Karpas-422 (cell line): ENCODE measurements around the gene FGF16. TPM values are rescaled to one million over a fixed set of nuclear protein-coding genes. Genes with fewer than 3 reads are reported as not detected.

Source experiments
- DNase-seq: peaks from one replicate; pipeline ENCODE4 v3.0.0-alpha.2; 2015
- H2AFZ ChIP-seq: fragments of 200-600 bp; sonication (generic); 2 replicates; pipeline ENCODE4 v1.6.1; 2014; ENCODE audit warnings: antibody characterized with exemption, low read length, mixed read lengths
- H3K27ac ChIP-seq: fragments of 200-600 bp; sonication (generic); 2 replicates; pipeline ENCODE4 v1.5.1; 2014; ENCODE audit warnings: mild to moderate bottlenecking, low read length, moderate library complexity
- H3K27me3 ChIP-seq: fragments of 200-600 bp; sonication (generic); 2 replicates; pipeline ENCODE4 v1.6.1; 2014; ENCODE audit warnings: low read length, mixed read lengths
- H3K36me3 ChIP-seq: fragments of 200-600 bp; sonication (generic); 2 replicates; pipeline ENCODE4 v1.6.1; 2014; ENCODE audit warnings: low read length, mixed read lengths; ENCODE audit not compliant: insufficient read depth
- H3K4me1 ChIP-seq: fragments of 200-600 bp; sonication (generic); 2 replicates; pipeline ENCODE4 v1.6.1; 2014; ENCODE audit warnings: mild to moderate bottlenecking, low read length, mixed read lengths
- H3K4me2 ChIP-seq: fragments of 200-600 bp; sonication (generic); 2 replicates; pipeline ENCODE4 v1.6.1; 2014; ENCODE audit warnings: low read length, low read depth, mild to moderate bottlenecking; ENCODE audit not compliant: poor library complexity, severe bottlenecking
- H3K4me3 ChIP-seq: fragments of 200-600 bp; sonication (generic); 2 replicates; pipeline ENCODE4 v1.5.1; 2014; ENCODE audit warnings: mild to moderate bottlenecking, antibody characterized with exemption, low read length, mixed read lengths
- H3K79me2 ChIP-seq: fragments of 200-600 bp; sonication (generic); 2 replicates; pipeline ENCODE4 v1.6.1; 2014; ENCODE audit warnings: mild to moderate bottlenecking, low read length, mixed read lengths
- H3K9ac ChIP-seq: fragments of 200-600 bp; sonication (generic); 2 replicates; pipeline ENCODE4 v1.6.0; 2014; ENCODE audit warnings: low read length
- H3K9me2 ChIP-seq: fragments of 200-600 bp; sonication (generic), shearing (Covaris generic); replicated peaks from 2 replicates; pipeline ENCODE4 v1.6.0; 2014; ENCODE audit warnings: mild to moderate bottlenecking, low read length, moderate library complexity; ENCODE audit not compliant: insufficient read depth
- H3K9me3 ChIP-seq: fragments of 300-700, 200-600 bp; sonication (generic); 2 replicates; pipeline ENCODE4 v1.6.1; 2014; ENCODE audit warnings: low read length, mixed read lengths
- H4K20me1 ChIP-seq: fragments of 200-600 bp; sonication (generic); 2 replicates; pipeline ENCODE4 v1.6.1; 2014; ENCODE audit warnings: mild to moderate bottlenecking, antibody characterized with exemption, low read length, low read depth; ENCODE audit not compliant: insufficient read depth
- total RNA-seq: library from RNA; depleted of rRNA; stranded (reverse); fragments of >200 nt; shearing (Covaris generic); gene quantifications from 2 replicates; pipeline ENCODE4 v1.2.3, GENCODE V29; 2014; ENCODE audit warnings: low replicate concordance

The FGF16 gene
- total RNA-seq, 1 experiment from 2014 or later = not detected

DNA sequence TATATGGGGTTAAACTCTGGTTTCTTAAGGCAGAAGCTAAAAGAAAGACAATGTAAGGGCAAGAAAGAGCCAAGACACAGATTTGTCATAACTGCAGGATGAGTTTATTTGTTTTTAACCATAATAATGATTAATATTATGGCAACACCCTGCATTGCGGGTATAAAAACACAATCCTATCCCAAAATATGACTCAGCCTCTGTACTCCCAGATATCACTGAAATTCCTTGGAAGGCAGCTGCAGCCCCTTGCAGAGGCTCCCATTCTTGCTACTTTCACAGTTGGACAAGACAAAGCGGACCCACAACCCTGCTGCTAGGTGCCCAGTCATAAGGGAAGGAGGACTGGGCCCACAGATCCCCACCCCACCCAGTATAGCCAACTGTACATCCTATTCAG is 20.4 kb upstream of the FGF16 start:
- H2AFZ ChIP-seq = no peak overlapping the region
- DNase-seq = no peak
- H3K4me2 ChIP-seq = no peak overlapping the region
- no peak overlapping the region for H3K4me3 ChIP-seq
- H3K9me2 ChIP-seq = no peaks in the 10 kb centered on the region
- H3K27ac ChIP-seq = no peak overlapping the region
- peaks cover 8% of the 10 kb centered on the region for H3K4me1 ChIP-seq
- no peaks in the 10 kb centered on the region for H3K9me3 ChIP-seq
- no peaks in the 10 kb centered on the region for H3K36me3 ChIP-seq
- H4K20me1 ChIP-seq = no peaks in the 10 kb centered on the region
- H3K27me3 ChIP-seq = no peaks in the 10 kb centered on the region
- no peak overlapping the region for H3K9ac ChIP-seq
- H3K79me2 ChIP-seq = no peaks in the 10 kb centered on the region

DNA sequence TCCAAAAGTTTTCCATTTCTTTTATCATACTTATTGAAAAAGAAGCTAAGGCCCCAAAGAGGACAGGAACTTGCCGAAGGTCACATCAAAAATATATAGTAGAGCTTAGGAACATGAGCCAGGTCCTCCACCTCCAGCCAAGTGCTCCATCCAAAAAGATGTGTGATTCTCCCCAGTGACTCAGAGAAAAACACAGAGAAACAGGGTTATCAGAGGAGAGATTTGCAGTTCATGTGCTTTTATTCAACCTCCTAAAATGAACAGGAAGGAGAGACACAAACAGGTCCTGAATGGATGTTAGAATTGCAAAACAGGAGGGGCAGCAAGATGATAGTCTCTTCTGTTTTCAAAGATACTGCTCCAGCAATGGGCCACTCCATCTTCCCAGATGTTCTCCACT is 19.6 kb upstream of the FGF16 start:
- Histone ChIP-seq H4K20me1 (no peaks in the 10 kb centered on the region), H3K4me3 (no peak overlapping the region), H3K4me2 (no peak overlapping the region), H3K9me3 (no peaks in the 10 kb centered on the region), H3K79me2 (no peaks in the 10 kb centered on the region), H3K27ac (no peak overlapping the region), H3K9me2 (no peaks in the 10 kb centered on the region), H3K4me1 (peaks cover 5% of the 10 kb centered on the region), H2AFZ (no peak overlapping the region), H3K36me3 (no peaks in the 10 kb centered on the region), H3K9ac (no peak overlapping the region), H3K27me3 (no peaks in the 10 kb centered on the region)
- no peak for DNase-seq

- Histone ChIP-seq H3K4me1 (no peaks in the 10 kb centered on the region), H3K79me2 (no peaks in the 10 kb centered on the region), H3K27me3 (no peaks in the 10 kb centered on the region), H3K4me2 (no peak overlapping the region), H4K20me1 (no peaks in the 10 kb centered on the region), H3K9ac (no peak overlapping the region), H3K27ac (no peak overlapping the region), H3K4me3 (no peak overlapping the region), H3K9me3 (no peaks in the 10 kb centered on the region), H3K9me2 (no peaks in the 10 kb centered on the region), H3K36me3 (no peaks in the 10 kb centered on the region), H2AFZ (no peak overlapping the region)
- no peak for DNase-seq
Observed at GRCh38 chrX:77428551-77428950, 18.6 kb upstream of the FGF16 start.

DNA sequence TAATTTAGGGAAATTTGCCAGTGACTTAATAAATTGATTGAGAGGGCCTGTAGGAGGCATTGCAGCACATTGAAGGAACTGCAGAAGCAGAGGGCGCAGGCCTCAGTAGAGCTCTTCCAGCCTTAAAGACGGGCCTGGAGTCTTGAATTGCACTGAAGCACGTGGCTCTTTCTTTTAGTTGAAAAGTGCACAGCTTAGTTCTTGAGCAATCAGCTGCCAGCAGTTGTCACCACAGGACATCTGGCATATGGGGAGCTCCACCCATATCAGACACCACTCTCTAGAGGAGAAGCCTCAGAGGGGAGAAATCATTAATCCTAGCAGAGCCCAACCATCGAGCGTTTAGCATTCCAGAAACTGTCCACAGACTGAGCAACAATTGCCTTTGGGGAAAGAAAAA is 16.0 kb upstream of the FGF16 start:
- Histone ChIP-seq H3K9me2 (no peaks in the 10 kb centered on the region), H2AFZ (no peak overlapping the region), H4K20me1 (no peaks in the 10 kb centered on the region), H3K4me1 (no peaks in the 10 kb centered on the region), H3K9ac (no peak overlapping the region), H3K4me2 (no peak overlapping the region), H3K4me3 (no peak overlapping the region), H3K27me3 (no peaks in the 10 kb centered on the region), H3K27ac (no peak overlapping the region), H3K9me3 (no peaks in the 10 kb centered on the region), H3K79me2 (no peaks in the 10 kb centered on the region), H3K36me3 (no peaks in the 10 kb centered on the region)
- DNase-seq = peak; percentile 51

GRCh38 chrX:77433001-77433400 is 14.2 kb upstream of the FGF16 start:
- no peak overlapping the region for H3K9ac ChIP-seq
- peaks cover 4% of the 10 kb centered on the region; the same call in 1 of the 2 replicates for H3K4me1 ChIP-seq
- no peaks in the 10 kb centered on the region for H3K9me2 ChIP-seq
- H3K9me3 ChIP-seq = no peaks in the 10 kb centered on the region
- no peak overlapping the region for H3K27ac ChIP-seq
- no peak for DNase-seq
- H4K20me1 ChIP-seq = no peaks in the 10 kb centered on the region
- H3K27me3 ChIP-seq = no peaks in the 10 kb centered on the region
- H3K36me3 ChIP-seq = no peaks in the 10 kb centered on the region
- H2AFZ ChIP-seq = no peak overlapping the region
- no peaks in the 10 kb centered on the region for H3K79me2 ChIP-seq
- no peak overlapping the region for H3K4me3 ChIP-seq
- H3K4me2 ChIP-seq = no peak overlapping the region

GRCh38 chrX:77434962-77435361 is 12.2 kb upstream of the FGF16 start:
- peaks cover 4% of the 10 kb centered on the region; the same call in 1 of the 2 replicates for H3K4me1 ChIP-seq
- H3K36me3 ChIP-seq = no peaks in the 10 kb centered on the region
- no peak overlapping the region for H3K4me2 ChIP-seq
- no peaks in the 10 kb centered on the region for H3K79me2 ChIP-seq
- no peaks in the 10 kb centered on the region for H4K20me1 ChIP-seq
- H3K27me3 ChIP-seq = no peaks in the 10 kb centered on the region
- DNase-seq = no peak
- H3K27ac ChIP-seq = no peak overlapping the region
- H3K4me3 ChIP-seq = no peak overlapping the region
- no peak overlapping the region for H3K9ac ChIP-seq
- H2AFZ ChIP-seq = no peak overlapping the region
- no peaks in the 10 kb centered on the region for H3K9me3 ChIP-seq
- H3K9me2 ChIP-seq = no peaks in the 10 kb centered on the region

DNA sequence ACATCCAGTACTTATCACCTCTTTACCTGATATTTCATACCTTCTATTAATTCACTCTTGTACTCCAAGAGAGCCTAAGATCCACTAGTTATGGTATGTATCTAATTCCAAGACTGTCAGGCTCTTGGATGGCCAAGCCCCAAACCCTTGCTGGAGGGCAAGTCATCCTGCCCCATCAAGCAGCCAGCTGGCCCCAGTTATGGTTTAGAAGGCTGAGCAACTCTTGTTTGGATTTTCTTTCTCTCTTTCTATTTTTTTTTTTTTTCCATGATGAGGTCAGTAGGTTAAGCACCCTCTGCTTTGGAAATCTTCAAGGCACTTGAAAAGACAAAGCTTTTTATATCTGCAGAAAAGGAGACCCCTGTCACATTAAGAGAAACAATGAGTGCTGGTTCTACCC is 10.9 kb upstream of the FGF16 start:
- Histone ChIP-seq H3K9ac (no peak overlapping the region), H3K27ac (no peak overlapping the region), H3K4me2 (no peak overlapping the region), H2AFZ (no peak overlapping the region), H3K4me1 (peaks cover 5% of the 10 kb centered on the region), H3K27me3 (no peaks in the 10 kb centered on the region), H4K20me1 (no peaks in the 10 kb centered on the region), H3K79me2 (no peaks in the 10 kb centered on the region), H3K9me2 (no peaks in the 10 kb centered on the region), H3K36me3 (no peaks in the 10 kb centered on the region), H3K4me3 (no peak overlapping the region), H3K9me3 (no peaks in the 10 kb centered on the region)
- no peak for DNase-seq

GRCh38 chrX:77436682-77437081 is 10.5 kb upstream of the FGF16 start:
- Histone ChIP-seq H3K9me3 (no peaks in the 10 kb centered on the region), H3K27me3 (no peaks in the 10 kb centered on the region), H3K9ac (no peak overlapping the region), H3K4me3 (no peak overlapping the region), H3K4me2 (no peak overlapping the region), H3K4me1 (peaks cover 9% of the 10 kb centered on the region), H3K79me2 (no peaks in the 10 kb centered on the region), H3K9me2 (no peaks in the 10 kb centered on the region), H3K36me3 (no peaks in the 10 kb centered on the region), H3K27ac (no peak overlapping the region), H4K20me1 (no peaks in the 10 kb centered on the region), H2AFZ (no peak overlapping the region)
- no peak for DNase-seq

- Histone ChIP-seq H3K27me3 (no peaks in the 10 kb centered on the region), H3K9ac (no peak overlapping the region), H2AFZ (no peak overlapping the region), H3K79me2 (no peaks in the 10 kb centered on the region), H3K36me3 (no peaks in the 10 kb centered on the region), H3K9me3 (no peaks in the 10 kb centered on the region), H3K4me3 (no peak overlapping the region), H3K4me2 (no peak overlapping the region), H3K27ac (no peak overlapping the region), H3K4me1 (peaks cover 9% of the 10 kb centered on the region), H4K20me1 (no peaks in the 10 kb centered on the region), H3K9me2 (no peaks in the 10 kb centered on the region)
- no peak for DNase-seq
Observed at GRCh38 chrX:77440330-77440729, 6.9 kb upstream of the FGF16 start.
